ENCODE results near the gene GPR37.

Gene GPR37

DNA sequence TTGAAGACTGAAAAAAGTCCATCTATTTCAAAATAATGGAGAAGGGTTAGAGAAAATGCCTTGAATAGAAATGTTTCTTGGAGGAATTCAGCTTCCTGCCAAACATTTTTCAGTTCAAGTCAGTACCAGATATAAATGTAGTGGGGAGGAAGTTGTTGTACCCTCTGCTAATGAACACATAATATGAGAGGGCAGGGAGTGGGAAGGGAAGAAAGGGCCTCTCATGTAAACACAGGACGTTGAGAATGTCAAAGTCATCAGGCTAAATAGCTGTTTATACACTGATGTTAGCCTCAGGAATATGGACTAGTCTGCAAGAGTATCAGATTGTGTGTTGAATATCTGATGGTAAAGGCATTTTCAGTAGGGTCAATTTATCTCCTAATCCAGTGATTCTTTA lies 37.0 kb downstream of the GPR37 start:
- DNase-seq (ENCODE audit: extremely low read depth, low read depth): no peak
- TF ChIP-seq, protein P1, sequence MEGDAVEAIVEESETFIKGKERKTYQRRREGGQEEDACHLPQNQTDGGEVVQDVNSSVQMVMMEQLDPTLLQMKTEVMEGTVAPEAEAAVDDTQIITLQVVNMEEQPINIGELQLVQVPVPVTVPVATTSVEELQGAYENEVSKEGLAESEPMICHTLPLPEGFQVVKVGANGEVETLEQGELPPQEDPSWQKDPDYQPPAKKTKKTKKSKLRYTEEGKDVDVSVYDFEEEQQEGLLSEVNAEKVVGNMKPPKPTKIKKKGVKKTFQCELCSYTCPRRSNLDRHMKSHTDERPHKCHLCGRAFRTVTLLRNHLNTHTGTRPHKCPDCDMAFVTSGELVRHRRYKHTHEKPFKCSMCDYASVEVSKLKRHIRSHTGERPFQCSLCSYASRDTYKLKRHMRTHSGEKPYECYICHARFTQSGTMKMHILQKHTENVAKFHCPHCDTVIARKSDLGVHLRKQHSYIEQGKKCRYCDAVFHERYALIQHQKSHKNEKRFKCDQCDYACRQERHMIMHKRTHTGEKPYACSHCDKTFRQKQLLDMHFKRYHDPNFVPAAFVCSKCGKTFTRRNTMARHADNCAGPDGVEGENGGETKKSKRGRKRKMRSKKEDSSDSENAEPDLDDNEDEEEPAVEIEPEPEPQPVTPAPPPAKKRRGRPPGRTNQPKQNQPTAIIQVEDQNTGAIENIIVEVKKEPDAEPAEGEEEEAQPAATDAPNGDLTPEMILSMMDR (IDR thresholded peaks at IDR 0.05; ENCODE audit: low read depth, low read length): no peak

DNA sequence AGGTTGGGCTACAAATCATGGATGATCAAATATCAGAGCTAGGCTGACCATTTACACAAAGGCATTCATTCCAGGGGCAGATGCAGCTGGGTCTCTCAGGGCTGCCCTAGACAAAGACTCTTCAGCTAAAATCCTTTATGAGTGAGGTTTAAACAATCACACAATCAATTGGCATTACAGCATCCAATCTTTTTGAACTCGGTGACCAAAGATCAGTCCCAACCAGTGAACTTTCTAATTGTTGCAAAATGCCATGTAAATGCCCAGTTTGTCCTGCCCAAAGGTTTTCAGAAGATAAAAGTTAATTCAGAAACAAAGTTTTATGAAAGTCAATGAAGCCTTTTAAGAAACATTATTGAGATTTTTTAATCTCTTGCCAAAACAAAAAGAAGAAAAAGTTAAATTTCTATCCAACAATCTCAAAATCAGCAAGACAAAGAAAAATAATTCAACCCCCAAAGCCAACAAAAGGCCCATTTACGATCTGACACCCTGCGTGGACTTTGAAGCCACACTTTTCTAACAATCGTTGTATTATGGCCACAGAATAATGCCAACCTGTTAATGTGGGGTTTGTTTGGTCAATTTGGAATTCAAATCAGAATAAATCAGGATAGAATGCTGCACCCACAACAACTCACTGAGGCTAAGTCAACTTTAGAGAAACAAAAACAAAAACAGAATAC lies 40.9 kb downstream of the GPR37 start:
- TF ChIP-seq, protein P1 (IDR thresholded peaks at IDR 0.05; ENCODE audit: low read depth, low read length): no peak
- DNase-seq (ENCODE audit: extremely low read depth, low read depth): no peak

DNA sequence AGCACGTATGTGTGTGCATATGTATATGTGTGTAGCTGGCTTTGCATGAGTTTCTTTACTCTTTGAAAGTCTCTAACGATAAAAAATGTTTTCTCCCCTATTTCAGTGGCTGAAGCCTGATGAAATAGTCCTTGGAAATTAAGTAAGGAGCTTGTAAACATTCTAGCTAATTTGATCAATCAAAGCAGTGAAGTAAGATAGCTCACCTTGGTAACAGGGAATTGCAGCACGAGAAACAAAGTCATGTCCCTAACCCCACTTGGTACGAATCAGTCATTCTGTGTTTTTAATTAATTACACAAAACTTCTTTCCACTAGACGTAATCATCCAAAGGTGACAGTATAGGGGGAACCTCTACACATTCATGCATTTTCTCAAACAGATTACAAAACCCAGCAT lies 41.5 kb downstream of the GPR37 start:
- TF ChIP-seq, protein P1 (IDR thresholded peaks at IDR 0.05; ENCODE audit: low read depth, low read length): no peak
- DNase-seq (ENCODE audit: extremely low read depth, low read depth): no peak

DNA sequence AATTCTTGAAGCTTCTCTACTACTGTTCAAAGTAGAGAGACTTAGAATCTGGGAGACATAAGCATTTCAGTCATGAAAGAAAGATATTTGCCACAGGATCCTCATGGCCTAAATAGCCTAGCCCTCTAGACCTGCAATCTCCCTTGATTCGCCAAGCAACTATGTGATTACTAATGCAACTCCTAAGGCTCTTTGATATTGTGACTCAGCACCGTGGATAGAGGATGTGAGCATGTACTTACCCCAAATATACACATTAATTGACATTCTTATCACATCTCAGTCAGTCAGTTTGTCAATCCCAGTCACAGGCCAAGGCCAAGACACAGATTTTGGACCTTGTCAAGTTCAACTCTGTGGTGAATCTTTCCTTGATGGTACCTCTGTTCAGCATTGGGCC lies 42.6 kb downstream of the GPR37 start:
- no peak for DNase-seq (ENCODE audit: extremely low read depth, low read depth)
- TF ChIP-seq, protein P1 (IDR thresholded peaks at IDR 0.05; ENCODE audit: low read depth, low read length): no peak

DNA sequence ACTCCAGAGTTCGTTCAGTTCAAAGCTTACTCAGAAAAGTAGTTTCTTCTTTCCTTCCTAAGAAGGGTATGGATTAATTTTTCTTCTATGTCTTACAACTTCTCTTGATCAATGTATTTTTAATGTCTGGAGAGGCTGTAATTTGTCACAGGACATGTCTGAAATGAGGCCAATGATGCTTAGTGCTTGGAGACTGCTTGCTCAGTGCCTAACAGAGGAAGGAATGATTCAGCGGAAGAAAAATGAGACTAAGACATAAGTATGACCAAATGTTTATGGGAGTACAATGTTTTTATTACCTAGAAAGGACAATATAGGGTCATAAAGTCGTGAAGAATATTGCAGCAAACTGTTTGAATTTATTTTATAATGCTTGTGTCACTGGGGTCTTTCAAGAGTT lies 43.3 kb downstream of the GPR37 start:
- DNase-seq (ENCODE audit: extremely low read depth, low read depth): no peak
- TF ChIP-seq, protein P1 (IDR thresholded peaks at IDR 0.05; ENCODE audit: low read depth, low read length): no peak

DNA sequence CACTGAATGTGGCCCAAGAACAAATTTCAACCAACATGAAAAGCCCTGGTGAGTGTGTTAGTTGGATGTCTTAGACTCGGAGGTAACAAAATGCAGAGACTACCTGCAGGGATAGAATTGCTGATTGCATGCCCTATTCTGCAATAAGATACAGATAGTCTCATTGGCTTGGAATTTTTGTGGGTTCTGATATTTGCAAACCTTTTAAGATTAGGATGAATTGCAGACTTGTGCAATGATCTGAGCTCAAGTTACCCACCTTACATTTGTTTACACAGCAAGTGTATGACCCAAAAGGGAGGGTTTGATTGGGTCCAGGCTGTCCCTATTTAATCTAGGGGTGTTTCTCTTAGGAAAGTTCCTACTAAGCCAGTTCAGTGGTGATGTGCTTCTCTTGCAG lies 45.4 kb downstream of the GPR37 start:
- DNase-seq (ENCODE audit: extremely low read depth, low read depth): no peak
- TF ChIP-seq, protein P1 (IDR thresholded peaks at IDR 0.05; ENCODE audit: low read depth, low read length): no peak

DNA sequence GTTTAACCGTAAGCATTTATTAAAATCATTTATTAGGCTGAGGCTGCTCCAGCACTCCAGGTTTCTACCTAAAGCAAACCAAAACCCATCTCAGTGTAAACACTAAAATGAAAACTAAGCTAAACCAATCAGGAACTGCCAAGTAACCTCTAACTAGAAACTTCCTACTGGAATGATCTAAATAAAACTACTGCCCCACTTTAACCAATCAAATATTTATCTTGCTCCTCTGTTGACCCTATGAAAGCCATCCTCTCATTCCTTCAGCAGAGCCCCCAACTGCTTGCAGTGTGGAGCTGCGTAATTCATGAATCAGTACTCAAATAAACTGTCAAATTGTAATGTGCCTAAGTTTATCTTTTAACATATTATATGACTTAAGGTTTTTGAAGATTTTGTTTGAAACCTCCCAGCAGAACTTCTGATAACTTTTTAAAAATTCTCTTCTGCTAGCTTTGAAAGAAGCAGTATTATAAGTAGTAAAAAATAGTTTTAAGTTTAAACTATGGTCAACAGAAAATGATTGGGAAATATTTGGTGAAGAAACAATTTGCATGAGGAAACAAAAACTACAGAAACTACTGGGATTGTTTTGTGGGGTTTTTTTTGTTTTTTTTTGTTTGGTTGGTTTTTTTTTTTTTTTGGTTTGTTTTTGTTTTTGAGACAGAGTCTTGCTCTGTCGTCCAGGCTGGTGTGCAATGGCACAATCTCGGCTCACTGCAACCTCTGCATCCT lies 47.4 kb downstream of the GPR37 start:
- DNase-seq (ENCODE audit: extremely low read depth, low read depth): no peak
- TF ChIP-seq, protein P1 (IDR thresholded peaks at IDR 0.05; ENCODE audit: low read depth, low read length): no peak

All from AG09319 (cell line).